SIG-M5 treated with dmso at 0.1 percent for 504 hours (cell line): ENCODE measurements around the gene CSTF2T.

Experiments used
- DNase-seq: peaks from one replicate; lab custom pipeline; 2025; ENCODE audit not compliant: unreplicated experiment; lab: John Stamatoyannopoulos, UW

Gene CSTF2T

DNA sequence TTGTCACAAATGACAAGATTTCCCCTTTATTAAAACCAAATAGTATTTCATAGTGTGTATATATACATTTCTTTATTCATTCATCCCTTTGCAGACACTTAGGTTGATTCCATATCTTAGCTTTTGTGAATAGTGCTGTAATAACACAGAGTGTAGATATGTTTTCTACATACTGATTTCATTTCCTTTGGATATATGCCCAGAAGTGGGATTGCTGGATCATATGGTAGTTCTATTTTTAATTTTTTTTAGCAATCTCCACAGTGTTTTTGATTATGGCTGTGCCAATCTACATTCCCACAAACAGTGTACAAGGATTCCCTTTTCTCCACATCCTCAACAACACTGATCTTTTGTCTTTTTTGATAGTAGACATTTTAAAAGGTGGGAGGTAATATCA is 46.4 kb downstream of the CSTF2T start:
- no peak for DNase-seq

GRCh38 chr10:51651063-51651462 is 48.3 kb downstream of the CSTF2T start:
- DNase-seq, result no peak

DNA sequence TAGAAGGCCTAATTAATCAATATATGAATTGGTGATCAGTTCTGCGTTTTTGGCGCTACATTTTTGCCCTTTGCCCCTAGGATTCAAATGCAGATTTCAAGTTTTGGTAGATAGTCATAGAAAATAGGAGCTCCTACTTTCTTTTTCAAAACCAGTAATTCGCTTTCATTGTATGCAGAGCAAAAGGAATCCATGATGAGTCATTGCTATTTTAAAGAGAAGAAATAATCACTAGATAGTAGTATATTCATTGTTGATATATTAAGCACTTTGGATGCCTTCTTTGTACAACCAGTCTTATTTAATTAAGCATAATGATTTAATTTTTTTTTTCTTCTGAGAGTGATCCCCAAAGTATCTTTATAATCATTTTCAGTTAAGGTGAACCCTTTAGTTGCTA is 50.3 kb downstream of the CSTF2T start:
- no peak for DNase-seq
